GM23338 (cell line): ENCODE data around the gene AP1B1. TPM values are rescaled to one million over a fixed set of nuclear protein-coding genes. Genes with fewer than 3 reads are reported as not detected.

Experiments
- ATAC-seq: fragments of 200-7000 bp; cut with Tn5 transposase; 3 replicates; pipeline ENCODE4 v1.9.1; 2020
- DNase-seq: peaks from one replicate; pipeline ENCODE4 v3.0.0-alpha.2; 2015; ENCODE audit warnings: low spot score
- H2AFZ ChIP-seq: fragments of 200-600 bp; sonication (generic); 2 replicates; pipeline ENCODE4 v1.8.0; 2016; ENCODE audit warnings: antibody characterized with exemption, mild to moderate bottlenecking, moderate library complexity
- H3F3A ChIP-seq: fragments of 200-600 bp; sonication (generic); replicated peaks from 2 replicates; pipeline ENCODE4 v1.8.0; 2017; ENCODE audit warnings: antibody characterized with exemption, mixed run types, low read depth
- H3K27ac ChIP-seq: fragments of 200-600 bp; sonication (generic); 2 replicates; pipeline ENCODE4 v1.6.1; 2016; ENCODE audit warnings: low read depth
- H3K27me3 ChIP-seq: fragments of 200-600 bp; sonication (generic); 2 replicates; pipeline ENCODE4 v1.8.0; 2016; ENCODE audit warnings: mild to moderate bottlenecking, mixed run types, moderate library complexity; ENCODE audit not compliant: insufficient read depth
- H3K36me3 ChIP-seq: fragments of 200-600 bp; sonication (generic); 2 replicates; pipeline ENCODE4 v1.8.0; 2016; ENCODE audit warnings: mild to moderate bottlenecking; ENCODE audit not compliant: insufficient read depth
- H3K4me1 ChIP-seq: fragments of 200-600 bp; sonication (generic); 2 replicates; pipeline ENCODE4 v1.8.0; 2016; ENCODE audit warnings: mild to moderate bottlenecking, moderate library complexity; ENCODE audit not compliant: insufficient read depth
- H3K4me2 ChIP-seq: fragments of 200-600 bp; sonication (generic); 2 replicates; pipeline ENCODE4 v1.7.1; 2017; ENCODE audit warnings: mixed run types
- H3K4me3 ChIP-seq: fragments of 200-600 bp; sonication (generic); 2 replicates; pipeline ENCODE4 v1.6.1; 2016; ENCODE audit warnings: mixed run types
- H3K79me2 ChIP-seq: fragments of 200-600 bp; sonication (generic); replicated peaks from 2 replicates; pipeline ENCODE4 v1.8.0; 2017; ENCODE audit warnings: mild to moderate bottlenecking; ENCODE audit not compliant: insufficient read depth
- H3K9me2 ChIP-seq: fragments of 200-600 bp; sonication (generic); 2 replicates; pipeline ENCODE4 v1.8.0; 2017; ENCODE audit not compliant: insufficient read depth
- H4K20me1 ChIP-seq: fragments of 200-600 bp; sonication (generic); replicated peaks from 2 replicates; pipeline ENCODE4 v1.8.0; 2017; ENCODE audit warnings: mild to moderate bottlenecking; ENCODE audit not compliant: insufficient read depth
- H3K27ac Mint-ChIP-seq: 2 replicates; pipeline ENCODE4 v1.8.0; 2020; ENCODE audit warnings: inconsistent platforms, mild to moderate bottlenecking, moderate library complexity, mixed read lengths
- H3K27me3 Mint-ChIP-seq: 3 replicates; pipeline ENCODE4 v1.8.0; 2022; ENCODE audit warnings: low read depth, mild to moderate bottlenecking, moderate library complexity, mixed read lengths, inconsistent platforms; ENCODE audit not compliant: insufficient read depth, poor library complexity
- H3K36me3 Mint-ChIP-seq: 3 replicates; pipeline ENCODE4 v1.8.0; 2021; ENCODE audit warnings: low read depth, mild to moderate bottlenecking, inconsistent platforms, moderate library complexity, mixed read lengths
- H3K4me1 Mint-ChIP-seq: 3 replicates; pipeline ENCODE4 v1.8.0; 2020; ENCODE audit warnings: mild to moderate bottlenecking, inconsistent platforms, mixed read lengths
- H3K4me3 Mint-ChIP-seq: 3 replicates; pipeline ENCODE4 v1.8.0; 2021; ENCODE audit warnings: moderate library complexity, mild to moderate bottlenecking, inconsistent platforms, mixed read lengths
- H3K9me3 Mint-ChIP-seq: 3 replicates; pipeline ENCODE4 v1.8.0; 2020; ENCODE audit warnings: moderate library complexity, mild to moderate bottlenecking, inconsistent platforms, mixed read lengths
- CTCF ChIP-seq, 2 experiments: fragments of 200-600 bp in 1 of 2; sonication (generic) in 1 of 2; conservative IDR thresholded peaks; 2 replicates each; pipeline versions ENCODE4 v1.5.1 to v1.6.1; 2016 to 2017; ENCODE audit warnings: antibody characterized with exemption in 2 of 2, low read depth in 2 of 2, mild to moderate bottlenecking in 2 of 2, moderate library complexity in 1 of 2
- ETS1 ChIP-seq: IDR thresholded peaks from 2 replicates; pipeline ENCODE4 v1.6.1; 2016; ENCODE audit warnings: antibody characterized with exemption
- EZH2phosphoT487 ChIP-seq: fragments of 200-600 bp; sonication (generic); IDR thresholded peaks from one replicate; pipeline ENCODE4 v1.8.1; 2018; ENCODE audit warnings: antibody characterized with exemption; ENCODE audit not compliant: unreplicated experiment
- JUNB ChIP-seq: IDR thresholded peaks from one replicate; pipeline ENCODE4 v1.6.1; 2016; ENCODE audit warnings: antibody characterized with exemption; ENCODE audit not compliant: unreplicated experiment
- NANOG ChIP-seq: IDR thresholded peaks from 2 replicates; pipeline ENCODE4 v1.6.1; 2016; ENCODE audit warnings: antibody characterized with exemption, borderline replicate concordance
- POLR2AphosphoS5 ChIP-seq: IDR thresholded peaks from 2 replicates; pipeline ENCODE4 v1.6.1; 2016; ENCODE audit warnings: antibody characterized with exemption, low read depth
- REST ChIP-seq: IDR thresholded peaks from one replicate; pipeline ENCODE4 v1.6.1; 2018; ENCODE audit warnings: antibody characterized with exemption; ENCODE audit not compliant: unreplicated experiment
- ZNF114 ChIP-seq: fragments of 250-450 bp; sonication (Bioruptor Pico); IDR thresholded peaks from 2 replicates; pipeline ENCODE4 v1.5.0; 2020; ENCODE audit warnings: mild to moderate bottlenecking, moderate library complexity
- ZNF462 ChIP-seq: fragments of 250-450 bp; sonication (Bioruptor Pico); IDR thresholded peaks from 2 replicates; pipeline ENCODE4 v1.5.0; 2020; ENCODE audit warnings: mild to moderate bottlenecking, moderate library complexity
- polyA plus RNA-seq: library from polyadenylated mRNA; unstranded; fragments of >200 nt; fragmentation: Nextera tagmentation; extraction: Ambion mirVana; gene quantifications from 2 replicates; pipeline ENCODE4 v1.2.1, GENCODE V29; 2016
- total RNA-seq: library from RNA; depleted of rRNA; stranded (reverse); fragments of >200 nt; shearing (Covaris generic); gene quantifications from 2 replicates; pipeline ENCODE4 v1.2.3, GENCODE V29; 2014

Gene AP1B1
- total and polyA plus RNA-seq, 2 experiments from 2014 or later: 19.5 to 74.4 TPM

- TF ChIP-seq ZNF462 (no peak), NANOG (no peak), ZNF114 (no peak), EZH2phosphoT487 (no peak)
Observed at GRCh38 chr22:29308791-29309262, 79.5 kb downstream of the AP1B1 start (continued).

GRCh38 chr22:29308148-29308790, 80.1 kb downstream of the AP1B1 start:
- H3K27me3 Mint-ChIP-seq: peaks cover 19% of the 10 kb centered on the region
- H3K9me2 ChIP-seq: no peaks in the 10 kb centered on the region
- H3K4me1 Mint-ChIP-seq: peaks cover 33% of the 10 kb centered on the region
- H3K4me3 Mint-ChIP-seq: no peak overlapping the region; the same call in 2 of the 3 replicates
- no peaks in the 10 kb centered on the region for H4K20me1 ChIP-seq
- H3K27ac Mint-ChIP-seq: no peak overlapping the region
- peaks cover 20% of the 10 kb centered on the region for H3F3A ChIP-seq
- no peak overlapping the region; the same call in 1 of the 2 replicates for H3K4me3 ChIP-seq
- H3K4me2 ChIP-seq: no peak overlapping the region
- H3K79me2 ChIP-seq: no peaks in the 10 kb centered on the region
- peaks cover 7% of the 10 kb centered on the region for H3K27me3 ChIP-seq
- no peak overlapping the region for H3K27ac ChIP-seq
- DNase-seq (no peak), ATAC-seq (no peak)
- H3K36me3 ChIP-seq: no peaks in the 10 kb centered on the region
- no peak overlapping the region for H2AFZ ChIP-seq
- H3K36me3 Mint-ChIP-seq: peaks cover 2% of the 10 kb centered on the region; the same call in 1 of the 3 replicates
- peaks cover under 1% of the 10 kb centered on the region; the same call in 1 of the 3 replicates for H3K9me3 Mint-ChIP-seq
- H3K4me1 ChIP-seq: peaks cover 10% of the 10 kb centered on the region; the same call in 1 of the 2 replicates
- TF ChIP-seq JUNB: no peak
- TF ChIP-seq POLR2AphosphoS5: no peak
- no peak for TF ChIP-seq ETS1
- TF ChIP-seq REST: no peak
- no peak for TF ChIP-seq CTCF (conservative IDR thresholded peaks at IDR 0.05; ENCODE audit: low read depth in 2 of 2)
